PC-9 (cell line): ENCODE results near the gene PPARA.

Experiments used
- EZH2 ChIP-seq: fragments of 200-600 bp; sonication (generic); IDR thresholded peaks from 2 replicates; pipeline ENCODE4 v1.8.0; 2017; ENCODE audit warnings: antibody characterized with exemption, low read depth
- TF ChIP-seq, protein P1 (sequence below): fragments of 200-600 bp; sonication (generic); conservative IDR thresholded peaks from 2 replicates; pipeline ENCODE4 v1.6.1; 2017; ENCODE audit warnings: mixed run types, antibody characterized with exemption, mild to moderate bottlenecking, moderate library complexity

GRCh38 chr22:46260038-46260437 is 109.7 kb downstream of the PPARA start:
- TF ChIP-seq, protein P1, sequence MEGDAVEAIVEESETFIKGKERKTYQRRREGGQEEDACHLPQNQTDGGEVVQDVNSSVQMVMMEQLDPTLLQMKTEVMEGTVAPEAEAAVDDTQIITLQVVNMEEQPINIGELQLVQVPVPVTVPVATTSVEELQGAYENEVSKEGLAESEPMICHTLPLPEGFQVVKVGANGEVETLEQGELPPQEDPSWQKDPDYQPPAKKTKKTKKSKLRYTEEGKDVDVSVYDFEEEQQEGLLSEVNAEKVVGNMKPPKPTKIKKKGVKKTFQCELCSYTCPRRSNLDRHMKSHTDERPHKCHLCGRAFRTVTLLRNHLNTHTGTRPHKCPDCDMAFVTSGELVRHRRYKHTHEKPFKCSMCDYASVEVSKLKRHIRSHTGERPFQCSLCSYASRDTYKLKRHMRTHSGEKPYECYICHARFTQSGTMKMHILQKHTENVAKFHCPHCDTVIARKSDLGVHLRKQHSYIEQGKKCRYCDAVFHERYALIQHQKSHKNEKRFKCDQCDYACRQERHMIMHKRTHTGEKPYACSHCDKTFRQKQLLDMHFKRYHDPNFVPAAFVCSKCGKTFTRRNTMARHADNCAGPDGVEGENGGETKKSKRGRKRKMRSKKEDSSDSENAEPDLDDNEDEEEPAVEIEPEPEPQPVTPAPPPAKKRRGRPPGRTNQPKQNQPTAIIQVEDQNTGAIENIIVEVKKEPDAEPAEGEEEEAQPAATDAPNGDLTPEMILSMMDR = no peak
- no peak for TF ChIP-seq EZH2
